ENCODE measurements around the gene CABLES2.

- no peak for TF ChIP-seq CTCF (conservative IDR thresholded peaks at IDR 0.05; ENCODE audit: low read length)
- no peak for TF ChIP-seq EZH2phosphoT487 (IDR thresholded peaks at IDR 0.05; ENCODE audit: borderline replicate concordance, low read depth, low read length)
Measured at GRCh38 chr20:62396367-62397239, 10.5 kb downstream of the CABLES2 start.

Data from OCI-LY7 (cell line).